Spleen (tissue), 11 donors: Measurements from ENCODE around the gene RP9. TPM values are rescaled to one million over a fixed set of nuclear protein-coding genes. Genes with fewer than 3 reads are reported as not detected.

ENCODE experiments used
- DNase-seq: peaks from one replicate; pipeline ENCODE4 v3.0.0-alpha.2; 2020
- H3K27ac ChIP-seq, 8 donors: fragments of 200-600 bp; sonication (generic) in 7 of 8; 1 replicate in 4 of 8; 2 replicates in 4 of 8; pipeline versions ENCODE4 v1.5.0 to v1.8.0; 2016 to 2021; ENCODE audit warnings: inconsistent platforms in 4 of 8, mild to moderate bottlenecking in 4 of 8, moderate library complexity in 1 of 8
- H3K27me3 ChIP-seq, 7 donors: fragments of 200-600 bp; sonication (generic) in 6 of 7; replicated peaks in 1 of 7; 1 replicate in 4 of 7; 2 replicates in 3 of 7; pipeline versions ENCODE4 v1.5.0 to v1.8.0; 2016 to 2021; ENCODE audit warnings: inconsistent platforms in 3 of 7, mild to moderate bottlenecking in 1 of 7
- H3K36me3 ChIP-seq, 6 donors: fragments of 200-600 bp; sonication (generic) in 5 of 6; 1 replicate in 4 of 6; 2 replicates in 2 of 6; pipeline versions ENCODE4 v1.5.0 to v1.8.0; 2016 to 2021; ENCODE audit warnings: inconsistent platforms in 2 of 6
- H3K4me1 ChIP-seq, 6 donors: fragments of 200-600 bp; sonication (generic) in 5 of 6; 1 replicate in 3 of 6; 2 replicates in 3 of 6; pipeline versions ENCODE4 v1.5.0 to v1.8.0; 2016 to 2021; ENCODE audit warnings: inconsistent platforms in 3 of 6
- H3K4me3 ChIP-seq, 8 donors: fragments of 200-600 bp; sonication (generic) in 7 of 8; 1 replicate in 4 of 8; 2 replicates in 4 of 8; pipeline versions ENCODE4 v1.5.0 to v1.8.0; 2016 to 2021; ENCODE audit warnings: inconsistent platforms in 4 of 8, mild to moderate bottlenecking in 4 of 8, moderate library complexity in 2 of 8
- H3K9me3 ChIP-seq, 8 donors: fragments of 200-600 bp; sonication (generic) in 7 of 8; 1 replicate in 4 of 8; 2 replicates in 4 of 8; pipeline versions ENCODE4 v1.5.0 to v1.8.0; 2016 to 2021; ENCODE audit warnings: inconsistent platforms in 4 of 8
- POLR2A ChIP-seq, 3 donors: fragments of 450-650 bp; IDR thresholded peaks; one replicate each; pipeline ENCODE4 v1.5.1; 2017; ENCODE audit warnings: antibody characterized with exemption in 3 of 3, mild to moderate bottlenecking in 1 of 3
- POLR2AphosphoS5 ChIP-seq, 3 donors: sonication (generic); formaldehyde crosslinking; IDR thresholded peaks; one replicate each; pipeline ENCODE4 v1.5.1; 2017; ENCODE audit warnings: antibody characterized with exemption in 3 of 3
- WGBS, 5 donors: extraction: QIAGEN DNeasy Blood & Tissue Kit in 3 of 5; methylation state at CpG; one replicate each; pipeline versions ENCODE4 v1.1.5 to v1.1.7; 2013 to 2018; 5-methylcytosine and 5-hydroxymethylcytosine counted together
- intact Hi-C: fragments of 100-400 bp; cut with DNase I; formaldehyde crosslinking; loops from one replicate; pipeline ENCODE4 v1.15.0; 2023; ENCODE audit warnings: low total_unique reads
- polyA plus RNA-seq, 3 donors: library from polyadenylated mRNA; stranded (reverse); fragments of 200-250 nt; gene quantifications; one replicate each; pipeline ENCODE4 v1.2.1, GENCODE V29; 2013
- total RNA-seq, 7 donors: library from RNA; depleted of rRNA in 3 of 7; stranded (reverse); fragments of >200 nt in 3 of 7; fragmentation: NEBNext Ultra II Directional in 4 of 7; extraction: Animal tissue kit (Norgen Biotek cat#: 25700) in 4 of 7; gene quantifications; one replicate each; pipeline versions ENCODE4 v1.1.0 to v1.2.1, GENCODE V29; 2016 to 2021
- TF ChIP-seq, protein P1 (sequence below), 11 experiments: fragments of 200-600 bp in 7 of 11; fragments of 450-650 bp in 4 of 11; sonication (generic) in 4 of 11; IDR thresholded peaks in 8 of 11; conservative IDR thresholded peaks in 3 of 11; 1 replicate in 7 of 11; 2 replicates in 4 of 11; pipeline versions ENCODE4 v1.4.0 to v1.8.0; 2016 to 2021; ENCODE audit warnings: antibody characterized with exemption in 11 of 11, inconsistent platforms in 4 of 11, mild to moderate bottlenecking in 1 of 11
- donor health status: healthy with polysubstance abuse.
- donor health status: DM: no; HTN: no; CAD: no; lungs with moderate emphysema.
- donor health status: DM: no; HTN: no; CAD: no.
- donor health status: Bipolar disorder and iron deficiency.
- donor health status: healthy.
- donor health status: DM: no; HTN: no; CAD: no.
- donor health status: DM: yes; HTN: yes; CAD: no.

RP9 gene
- total and polyA plus RNA-seq, 10 donors: 12.6 to 48.1 (median 20.5) TPM

DNA sequence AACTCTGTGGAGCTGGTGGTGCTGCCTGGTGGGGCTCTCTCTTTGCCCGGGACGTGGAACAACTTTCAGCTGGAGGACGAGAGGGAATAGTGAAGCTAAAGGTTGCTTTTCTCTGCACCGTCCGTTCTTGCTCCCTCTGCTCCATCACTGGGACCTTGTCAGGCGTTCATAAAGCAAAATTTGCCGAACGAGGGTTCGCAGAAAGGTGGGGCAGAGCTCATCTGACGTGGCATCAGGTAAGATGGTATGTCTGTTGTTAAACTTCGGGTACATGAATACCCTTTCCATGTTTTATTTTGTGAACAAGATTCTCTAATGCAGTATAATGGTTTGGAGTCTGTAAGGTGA, 20.6 kb upstream of the RP9 start:
- Histone ChIP-seq H3K27me3 (no peaks in the 10 kb centered on the region), H3K4me1 (peaks cover 8 to 34% (median 27%) of the 10 kb centered on the region in 6 donors), H3K9me3 (peaks cover 0 to 12% (median 4%) of the 10 kb centered on the region in 8 donors), H3K4me3 (peak overlapping the region; percentile 54 to 89 (median 74)), H3K27ac (peak overlapping the region; percentile 71 to 93 (median 90)), H3K36me3 (no peaks in the 10 kb centered on the region)
- TF ChIP-seq POLR2AphosphoS5 (IDR thresholded peaks at IDR 0.05) (no peak), POLR2A (IDR thresholded peaks at IDR 0.05) (no peak)
- TF ChIP-seq, protein P1, sequence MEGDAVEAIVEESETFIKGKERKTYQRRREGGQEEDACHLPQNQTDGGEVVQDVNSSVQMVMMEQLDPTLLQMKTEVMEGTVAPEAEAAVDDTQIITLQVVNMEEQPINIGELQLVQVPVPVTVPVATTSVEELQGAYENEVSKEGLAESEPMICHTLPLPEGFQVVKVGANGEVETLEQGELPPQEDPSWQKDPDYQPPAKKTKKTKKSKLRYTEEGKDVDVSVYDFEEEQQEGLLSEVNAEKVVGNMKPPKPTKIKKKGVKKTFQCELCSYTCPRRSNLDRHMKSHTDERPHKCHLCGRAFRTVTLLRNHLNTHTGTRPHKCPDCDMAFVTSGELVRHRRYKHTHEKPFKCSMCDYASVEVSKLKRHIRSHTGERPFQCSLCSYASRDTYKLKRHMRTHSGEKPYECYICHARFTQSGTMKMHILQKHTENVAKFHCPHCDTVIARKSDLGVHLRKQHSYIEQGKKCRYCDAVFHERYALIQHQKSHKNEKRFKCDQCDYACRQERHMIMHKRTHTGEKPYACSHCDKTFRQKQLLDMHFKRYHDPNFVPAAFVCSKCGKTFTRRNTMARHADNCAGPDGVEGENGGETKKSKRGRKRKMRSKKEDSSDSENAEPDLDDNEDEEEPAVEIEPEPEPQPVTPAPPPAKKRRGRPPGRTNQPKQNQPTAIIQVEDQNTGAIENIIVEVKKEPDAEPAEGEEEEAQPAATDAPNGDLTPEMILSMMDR (IDR thresholded peaks at IDR 0.05 in 8 of 11, conservative IDR thresholded peaks at IDR 0.05 in 3 of 11): no peak
- 0 to 1% (median 0%) methylated on average over 9 to 11 of the region's 11 CpGs for WGBS, 5 donors
- intact Hi-C loops: no loop called here
- no peak for DNase-seq

DNA sequence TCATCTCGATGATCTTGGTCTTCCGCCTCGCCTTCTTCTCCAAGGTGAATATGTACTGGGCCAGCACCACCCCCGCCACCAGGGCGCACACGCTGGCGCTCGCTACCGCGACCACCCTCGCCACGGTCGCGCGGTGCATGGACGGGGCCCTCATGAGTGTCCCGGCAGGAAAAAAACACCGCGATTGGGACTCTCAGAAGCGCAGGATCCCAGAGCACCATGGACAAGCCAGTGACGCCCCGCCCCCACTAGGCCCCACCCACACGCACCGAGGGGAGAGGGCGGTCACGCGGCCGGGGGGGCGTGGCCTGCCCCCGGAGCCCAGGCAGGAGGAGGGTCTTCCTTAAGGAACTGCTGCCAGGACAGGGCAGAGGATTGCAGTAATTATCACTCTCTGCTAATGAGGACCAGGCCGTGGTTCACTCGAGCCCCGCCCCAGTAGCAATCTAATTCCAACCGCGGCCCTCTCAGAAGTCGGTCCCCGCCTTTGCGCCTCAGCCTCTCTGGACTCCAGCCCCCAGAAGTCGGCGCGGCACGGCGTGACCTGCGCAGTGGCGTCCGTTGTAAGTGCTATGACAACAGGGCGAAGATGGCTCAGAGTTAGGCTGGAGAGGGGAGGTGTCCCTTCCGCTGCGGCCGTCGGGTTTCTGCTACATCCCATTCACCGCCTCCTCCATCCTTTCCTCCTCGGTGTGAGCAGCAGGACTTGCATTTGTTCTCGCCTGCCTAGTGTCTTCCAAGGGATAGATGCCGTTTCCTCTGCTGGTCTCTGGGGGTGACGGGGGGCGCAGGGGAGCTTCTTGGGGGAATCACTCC, 20.0 kb upstream of the RP9 start, which contains the start of gene BBS9:
Gene BBS9 (plus strand): TSS at position 575 of the 816 bp plus-strand sequence. CDS start 16,689 bp downstream, outside the sequence.
- peak; percentile 98 for DNase-seq
- peak within 1 kb of the TSS; percentile 71 to 93 (median 90) for H3K27ac ChIP-seq
- 0 to 1% (median 1%) methylated on average over 45 to 57 of the region's 57 CpGs for WGBS, 5 donors
- H3K27me3 ChIP-seq: no peaks in the 10 kb centered on the region
- peak within 1 kb of the TSS; percentile 54 to 89 (median 74) for H3K4me3 ChIP-seq
- intact Hi-C loops: no loop called here
- H3K9me3 ChIP-seq: peaks cover 0 to 7% (median under 1%) of the 10 kb centered on the region in 8 donors
- H3K4me1 ChIP-seq: peaks cover 8 to 34% (median 27%) of the 10 kb centered on the region in 6 donors
- TF ChIP-seq POLR2AphosphoS5 (IDR thresholded peaks at IDR 0.05) (peak; percentile 75 to 87 (median 86)), POLR2A (IDR thresholded peaks at IDR 0.05) (peak in 1 of 3 donors; percentile 16)
- TF ChIP-seq, protein P1 (IDR thresholded peaks at IDR 0.05 in 8 of 11, conservative IDR thresholded peaks at IDR 0.05 in 3 of 11): peak in 3 of 11 experiments; percentile 18 to 21 (median 21)
- no peaks in the 10 kb centered on the region for H3K36me3 ChIP-seq

DNA sequence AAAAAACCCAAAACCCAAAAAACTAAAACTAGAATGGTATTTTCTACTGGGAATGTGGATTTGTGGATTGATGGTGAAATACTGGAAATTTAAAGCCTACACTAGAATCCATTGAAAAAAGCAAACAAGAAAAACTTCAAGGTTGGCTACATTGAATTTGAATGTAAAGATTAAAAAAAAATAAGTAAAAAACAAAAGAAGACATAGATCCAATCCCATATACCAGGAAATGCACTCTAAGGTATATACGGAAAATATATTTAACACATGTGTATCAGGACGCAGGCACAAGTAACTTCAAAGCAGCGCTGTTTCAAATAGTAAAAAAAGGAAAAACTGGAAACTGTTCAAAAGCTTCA, 19.4 kb upstream of the RP9 start:
- Histone ChIP-seq H3K4me3 (peak overlapping the region; percentile 54 to 89 (median 74)), H3K27me3 (no peaks in the 10 kb centered on the region), H3K27ac (peak overlapping the region; percentile 71 to 93 (median 90)), H3K9me3 (peaks cover 0 to under 1% (median 0%) of the 10 kb centered on the region in 8 donors), H3K36me3 (no peaks in the 10 kb centered on the region), H3K4me1 (peaks cover 8 to 34% (median 27%) of the 10 kb centered on the region in 6 donors)
- intact Hi-C loops: no loop called here
- TF ChIP-seq POLR2AphosphoS5 (IDR thresholded peaks at IDR 0.05) (no peak), POLR2A (IDR thresholded peaks at IDR 0.05) (no peak)
- TF ChIP-seq, protein P1 (IDR thresholded peaks at IDR 0.05 in 8 of 11, conservative IDR thresholded peaks at IDR 0.05 in 3 of 11): no peak
- DNase-seq: no peak
- 0 to 2% (median 0%) methylated on average over 3 of the region's 3 CpGs for WGBS, 5 donors

DNA sequence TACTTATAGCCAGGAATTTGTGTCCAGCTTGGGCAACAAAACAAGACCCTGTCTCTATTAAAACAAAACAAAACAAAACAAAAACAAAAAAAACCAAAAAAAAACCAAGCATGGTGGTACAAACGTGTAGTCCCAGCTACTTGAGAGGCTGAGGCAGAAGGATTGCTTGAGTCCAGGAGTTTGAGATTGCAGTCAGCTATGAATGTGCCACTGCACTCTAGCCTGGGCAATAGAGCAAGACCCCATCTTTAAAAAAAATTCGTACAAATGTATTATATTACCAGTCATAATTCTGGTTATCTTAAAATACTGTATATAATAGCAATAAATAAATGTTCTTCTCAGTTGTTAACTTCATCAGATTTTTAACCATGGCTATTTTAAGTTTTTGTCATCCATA, 17.9 kb upstream of the RP9 start:
- TF ChIP-seq, protein P1 (IDR thresholded peaks at IDR 0.05 in 8 of 11, conservative IDR thresholded peaks at IDR 0.05 in 3 of 11): no peak
- TF ChIP-seq POLR2A (IDR thresholded peaks at IDR 0.05) (no peak), POLR2AphosphoS5 (IDR thresholded peaks at IDR 0.05) (no peak)
- Histone ChIP-seq H3K27me3 (no peaks in the 10 kb centered on the region), H3K27ac (no peak overlapping the region), H3K4me1 (peaks cover 8 to 33% (median 24%) of the 10 kb centered on the region in 6 donors), H3K36me3 (no peaks in the 10 kb centered on the region), H3K4me3 (no peak overlapping the region), H3K9me3 (no peaks in the 10 kb centered on the region)
- intact Hi-C loops: no loop called here
- WGBS, 5 donors: 65 to 85% (median 71%) methylated on average over 2 of the region's 2 CpGs
- DNase-seq: no peak
